H9 (cell line): Measurements from ENCODE around the gene H2BK1. TPM values are rescaled to one million over a fixed set of nuclear protein-coding genes. Genes with fewer than 3 reads are reported as not detected.

Experiments
- DNase-seq: peaks from one replicate; pipeline ENCODE4 v3.0.0-alpha.2; 2017
- H2AFZ ChIP-seq: one replicate; pipeline ENCODE4 v1.6.1; 2013; ENCODE audit warnings: mild to moderate bottlenecking, low read length, control low read depth, moderate library complexity
- H2AK5ac ChIP-seq: 2 replicates; pipeline ENCODE4 v1.6.1; 2013; ENCODE audit warnings: low read length, control low read depth, mixed read lengths; ENCODE audit not compliant: insufficient read length
- H2BK120ac ChIP-seq: one replicate; pipeline ENCODE4 v1.6.1; 2013; ENCODE audit warnings: low read depth, mild to moderate bottlenecking, low read length, control low read depth, inconsistent platforms; ENCODE audit not compliant: poor library complexity, severe bottlenecking
- H2BK12ac ChIP-seq: 2 replicates; pipeline ENCODE4 v1.6.1; 2013; ENCODE audit warnings: low read length, control low read depth, mixed read lengths, low read depth; ENCODE audit not compliant: insufficient read length
- H2BK15ac ChIP-seq: 2 replicates; pipeline ENCODE4 v1.6.1; 2013; ENCODE audit warnings: low read depth, low read length, control low read depth
- H2BK20ac ChIP-seq: one replicate; pipeline ENCODE4 v1.6.1; 2013; ENCODE audit warnings: low read depth, mild to moderate bottlenecking, low read length, control low read depth, inconsistent platforms; ENCODE audit not compliant: poor library complexity, severe bottlenecking
- H2BK5ac ChIP-seq: 2 replicates; pipeline ENCODE4 v1.6.1; 2013; ENCODE audit warnings: low read length, control low read depth, mixed read lengths; ENCODE audit not compliant: insufficient read length
- H3K14ac ChIP-seq: 2 replicates; pipeline ENCODE4 v1.6.1; 2013; ENCODE audit warnings: low read length, control low read depth; ENCODE audit not compliant: insufficient read depth
- H3K18ac ChIP-seq: 2 replicates; pipeline ENCODE4 v1.6.1; 2013; ENCODE audit warnings: low read depth, mild to moderate bottlenecking, mixed read lengths, low read length, control low read depth; ENCODE audit not compliant: insufficient read length
- H3K23ac ChIP-seq: 2 replicates; pipeline ENCODE4 v1.6.1; 2013; ENCODE audit warnings: low read length, control low read depth, mixed read lengths, low read depth; ENCODE audit not compliant: insufficient read length
- H3K23me2 ChIP-seq: 2 replicates; pipeline ENCODE4 v1.6.1; 2013; ENCODE audit warnings: low read depth, mild to moderate bottlenecking, mixed read lengths, low read length, control low read depth; ENCODE audit not compliant: insufficient read length, poor library complexity, severe bottlenecking
- H3K27ac ChIP-seq: 2 replicates; pipeline ENCODE4 v1.5.1; 2013; ENCODE audit warnings: low read length, control low read depth, mixed read lengths, low read depth; ENCODE audit not compliant: insufficient read length
- H3K27me3 ChIP-seq: 2 replicates; pipeline ENCODE4 v1.6.1; 2013; ENCODE audit warnings: low read length, control low read depth, inconsistent platforms; ENCODE audit not compliant: insufficient read depth
- H3K4ac ChIP-seq: 2 replicates; pipeline ENCODE4 v1.6.1; 2013; ENCODE audit warnings: low read depth, mild to moderate bottlenecking, control low read depth, inconsistent platforms, low read length, moderate library complexity
- H3K4me1 ChIP-seq: 2 replicates; pipeline ENCODE4 v1.6.1; 2013; ENCODE audit warnings: low read length, control low read depth, inconsistent platforms; ENCODE audit not compliant: insufficient read depth
- H3K4me2 ChIP-seq: 2 replicates; pipeline ENCODE4 v1.6.1; 2013; ENCODE audit warnings: low read length, control low read depth, mixed read lengths; ENCODE audit not compliant: insufficient read length, insufficient read depth
- H3K56ac ChIP-seq: 2 replicates; pipeline ENCODE4 v1.6.1; 2013; ENCODE audit warnings: low read depth, mild to moderate bottlenecking, mixed read lengths, low read length, control low read depth; ENCODE audit not compliant: insufficient read length
- H3K79me1 ChIP-seq: 2 replicates; pipeline ENCODE4 v1.6.1; 2013; ENCODE audit warnings: low read depth, mild to moderate bottlenecking, moderate library complexity, low read length, control low read depth, inconsistent platforms; ENCODE audit not compliant: insufficient read depth, poor library complexity, severe bottlenecking
- H3K79me2 ChIP-seq: 2 replicates; pipeline ENCODE4 v1.6.1; 2013; ENCODE audit warnings: low read length, control low read depth, inconsistent platforms; ENCODE audit not compliant: insufficient read depth
- H3K9ac ChIP-seq: 2 replicates; pipeline ENCODE4 v1.6.1; 2013; ENCODE audit warnings: low read length, control low read depth, mixed read lengths; ENCODE audit not compliant: insufficient read length; ENCODE audit errors: extremely low read depth
- H3K9me3 ChIP-seq: one replicate; pipeline ENCODE4 v1.6.1; 2013; ENCODE audit warnings: low read depth, low read length, inconsistent platforms; ENCODE audit not compliant: control insufficient read depth
- H3T11ph ChIP-seq: one replicate; pipeline ENCODE4 v1.6.1; 2013; ENCODE audit warnings: mild to moderate bottlenecking, low read length, control low read depth, inconsistent platforms
- H4K20me1 ChIP-seq: one replicate; pipeline ENCODE4 v1.6.1; 2013; ENCODE audit not compliant: control insufficient read depth, insufficient read length, insufficient read depth
- H4K5ac ChIP-seq: 2 replicates; pipeline ENCODE4 v1.6.1; 2013; ENCODE audit warnings: low read depth, mild to moderate bottlenecking, mixed read lengths, low read length, control low read depth; ENCODE audit not compliant: insufficient read length
- H4K8ac ChIP-seq: replicated peaks from 2 replicates; pipeline ENCODE4 v1.6.1; 2013; ENCODE audit warnings: low read length, control low read depth, mixed read lengths, low read depth; ENCODE audit not compliant: insufficient read length
- H4K91ac ChIP-seq: 2 replicates; pipeline ENCODE4 v1.6.1; 2013; ENCODE audit warnings: low read depth, mild to moderate bottlenecking, moderate library complexity, mixed read lengths, low read length, control low read depth; ENCODE audit not compliant: insufficient read length
- H3K27ac Mint-ChIP-seq, 3 experiments: 2 replicates in 2 of 3; 3 replicates in 1 of 3; pipeline ENCODE4 v1.8.0; 2020 to 2021; ENCODE audit warnings: mixed read lengths in 3 of 3, mild to moderate bottlenecking in 1 of 3, moderate library complexity in 1 of 3
- H3K27me3 Mint-ChIP-seq: 2 replicates; pipeline ENCODE4 v1.8.0; 2021; ENCODE audit warnings: low read depth, mild to moderate bottlenecking, moderate library complexity, mixed read lengths
- H3K36me3 Mint-ChIP-seq, 3 experiments: 2 replicates in 2 of 3; 3 replicates in 1 of 3; pipeline ENCODE4 v1.8.0; 2020 to 2021; ENCODE audit warnings: low read depth in 3 of 3, mixed read lengths in 3 of 3; ENCODE audit not compliant: insufficient read depth in 1 of 3
- H3K4me1 Mint-ChIP-seq, 2 experiments: 2 replicates each; pipeline ENCODE4 v1.8.0; 2020; ENCODE audit warnings: mixed read lengths in 2 of 2
- H3K4me3 Mint-ChIP-seq, 2 experiments: 2 replicates in 1 of 2; 3 replicates in 1 of 2; pipeline ENCODE4 v1.8.0; 2020 to 2021; ENCODE audit warnings: mild to moderate bottlenecking in 2 of 2, mixed read lengths in 2 of 2, moderate library complexity in 1 of 2
- H3K9me3 Mint-ChIP-seq, 2 experiments: 2 replicates in 1 of 2; 3 replicates in 1 of 2; pipeline ENCODE4 v1.8.0; 2020; ENCODE audit warnings: mild to moderate bottlenecking in 2 of 2, mixed read lengths in 2 of 2, moderate library complexity in 1 of 2
- WGBS: extraction: QIAGEN DNeasy Blood & Tissue Kit; methylation state at CpG from one replicate; pipeline ENCODE4 v1.1.7; 2013; ENCODE audit warnings: missing lambda C conversion rate, low lambda C conversion rate, mixed read lengths; ENCODE audit not compliant: insufficient read length; ENCODE audit errors: extremely low coverage; 5-methylcytosine and 5-hydroxymethylcytosine counted together
- total RNA-seq: library from RNA; stranded (reverse); gene quantifications from 2 replicates; pipeline ENCODE4 v1.2.1, GENCODE V29; 2021
- TF ChIP-seq, protein P1 (sequence below): fragments of 200-600 bp; sonication (generic); conservative IDR thresholded peaks from 3 replicates; pipeline ENCODE4 v1.8.0; 2021; ENCODE audit warnings: antibody characterized with exemption, mild to moderate bottlenecking

Gene H2BK1
- total RNA-seq, 1 experiment from 2014 or later = not detected

GRCh38 chr7:151223728-151224127 lies 13.4 kb upstream of the H2BK1 start:
- peaks cover 7% of the 10 kb centered on the region for H3K23me2 ChIP-seq
- Mint-ChIP-seq H3K27ac (no peak overlapping the region), H3K4me1 (peaks cover 23 to 26% of the 10 kb centered on the region in 2 experiments), H3K27me3 (no peaks in the 10 kb centered on the region), H3K4me3 (no peak overlapping the region), H3K36me3 (peaks cover 39 to 67% (median 55%) of the 10 kb centered on the region in 3 experiments; a peak in 6 of 7 replicates), H3K9me3 (no peaks in the 10 kb centered on the region)
- H3K79me1 ChIP-seq = no peaks in the 10 kb centered on the region
- H2BK15ac ChIP-seq = no peak overlapping the region
- H3K9me3 ChIP-seq = no peaks in the 10 kb centered on the region
- H3K23ac ChIP-seq = no peak overlapping the region
- no peak overlapping the region for H3K18ac ChIP-seq
- H3K79me2 ChIP-seq = peaks cover 3% of the 10 kb centered on the region; the same call in 1 of the 2 replicates
- H4K20me1 ChIP-seq = no peaks in the 10 kb centered on the region
- H4K5ac ChIP-seq = no peak overlapping the region
- no peak overlapping the region for H3K14ac ChIP-seq
- no peak overlapping the region for H2AFZ ChIP-seq
- H2AK5ac ChIP-seq = no peak overlapping the region
- H2BK20ac ChIP-seq = no peak overlapping the region
- no peaks in the 10 kb centered on the region for H3K27me3 ChIP-seq
- no peak overlapping the region for H3K56ac ChIP-seq
- H3K4me1 ChIP-seq = no peaks in the 10 kb centered on the region; the same call in 1 of the 2 replicates
- no peak overlapping the region for H4K91ac ChIP-seq
- H3T11ph ChIP-seq = no peak overlapping the region
- no peak for DNase-seq
- H4K8ac ChIP-seq = no peak overlapping the region
- H3K27ac ChIP-seq = no peak overlapping the region
- TF ChIP-seq, protein P1, sequence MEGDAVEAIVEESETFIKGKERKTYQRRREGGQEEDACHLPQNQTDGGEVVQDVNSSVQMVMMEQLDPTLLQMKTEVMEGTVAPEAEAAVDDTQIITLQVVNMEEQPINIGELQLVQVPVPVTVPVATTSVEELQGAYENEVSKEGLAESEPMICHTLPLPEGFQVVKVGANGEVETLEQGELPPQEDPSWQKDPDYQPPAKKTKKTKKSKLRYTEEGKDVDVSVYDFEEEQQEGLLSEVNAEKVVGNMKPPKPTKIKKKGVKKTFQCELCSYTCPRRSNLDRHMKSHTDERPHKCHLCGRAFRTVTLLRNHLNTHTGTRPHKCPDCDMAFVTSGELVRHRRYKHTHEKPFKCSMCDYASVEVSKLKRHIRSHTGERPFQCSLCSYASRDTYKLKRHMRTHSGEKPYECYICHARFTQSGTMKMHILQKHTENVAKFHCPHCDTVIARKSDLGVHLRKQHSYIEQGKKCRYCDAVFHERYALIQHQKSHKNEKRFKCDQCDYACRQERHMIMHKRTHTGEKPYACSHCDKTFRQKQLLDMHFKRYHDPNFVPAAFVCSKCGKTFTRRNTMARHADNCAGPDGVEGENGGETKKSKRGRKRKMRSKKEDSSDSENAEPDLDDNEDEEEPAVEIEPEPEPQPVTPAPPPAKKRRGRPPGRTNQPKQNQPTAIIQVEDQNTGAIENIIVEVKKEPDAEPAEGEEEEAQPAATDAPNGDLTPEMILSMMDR = peak; percentile 18; the same call in 2 of the 3 replicates
- no peak overlapping the region for H3K4ac ChIP-seq
- no peak overlapping the region for H2BK120ac ChIP-seq
- no peak overlapping the region for H3K4me2 ChIP-seq
- no CpG with 5 or more reads among the region's 14 CpGs for WGBS
- H3K9ac ChIP-seq = no peak overlapping the region
- no peak overlapping the region for H2BK12ac ChIP-seq
- no peak overlapping the region for H2BK5ac ChIP-seq
